ENCODE data around the gene SNX6.
"Not testable (repeated sequence)": the region's sequence is repeated elsewhere in the genome, so short reads cannot be mapped to it uniquely, and the experiment has no call there.

The SNX6 gene

DNA sequence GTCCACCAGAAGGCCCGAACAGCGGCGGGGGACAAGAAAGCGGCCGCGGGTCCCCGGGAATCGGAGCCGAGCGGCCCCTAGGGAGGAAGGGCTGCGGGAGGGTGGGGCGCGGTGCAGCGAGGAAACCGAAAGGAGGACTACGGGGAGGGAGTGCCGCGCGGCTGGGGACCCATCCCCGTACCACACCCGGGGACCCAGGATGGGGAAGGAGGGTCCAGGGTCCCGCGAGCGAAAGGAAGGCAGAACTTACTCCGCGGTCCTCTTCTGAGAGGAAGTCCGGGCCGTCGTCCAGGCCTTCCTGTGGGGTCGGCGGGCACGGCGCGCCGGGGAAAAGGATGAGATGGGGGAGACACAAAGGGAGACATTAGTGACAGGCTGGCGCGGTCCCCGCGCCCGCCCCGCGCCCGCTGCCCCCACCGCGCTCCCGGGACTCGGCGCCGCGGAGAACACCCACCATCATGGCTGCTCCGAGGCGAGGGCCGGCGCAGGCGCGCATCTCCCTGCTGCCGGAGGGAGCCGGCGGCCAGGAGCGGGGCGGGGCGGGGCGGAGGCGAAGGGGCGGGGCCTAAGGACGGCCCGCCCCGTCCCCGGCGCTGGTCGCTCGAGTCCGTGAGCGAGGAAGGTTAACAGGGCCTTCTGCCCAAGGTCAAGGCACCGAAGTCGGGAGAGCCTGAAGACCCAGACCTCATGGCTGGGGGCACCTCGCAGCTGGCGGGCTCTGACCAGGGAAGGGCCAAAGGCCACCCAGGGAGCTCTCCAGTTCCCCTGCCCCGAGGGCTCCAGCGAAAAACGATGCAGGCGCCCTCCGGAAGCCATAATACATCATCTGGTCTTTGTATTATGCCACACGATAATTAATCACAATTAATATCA, at the start of gene SNX6:
Gene SNX6, minus strand, starts transcription at position 492 of the 873 bp plus-strand sequence. Its CDS starts 32 bp downstream, at position 460.
- DNase-seq = peak; percentile 62

- no peak for DNase-seq
Measured at GRCh38 chr14:34678735-34679134, 48.8 kb upstream of the SNX6 start.

- DNase-seq = no peak
Measured at GRCh38 chr14:34678306-34678705, 48.4 kb upstream of the SNX6 start.

- no peak for DNase-seq
Measured at GRCh38 chr14:34676516-34677211, 46.7 kb upstream of the SNX6 start.

DNA sequence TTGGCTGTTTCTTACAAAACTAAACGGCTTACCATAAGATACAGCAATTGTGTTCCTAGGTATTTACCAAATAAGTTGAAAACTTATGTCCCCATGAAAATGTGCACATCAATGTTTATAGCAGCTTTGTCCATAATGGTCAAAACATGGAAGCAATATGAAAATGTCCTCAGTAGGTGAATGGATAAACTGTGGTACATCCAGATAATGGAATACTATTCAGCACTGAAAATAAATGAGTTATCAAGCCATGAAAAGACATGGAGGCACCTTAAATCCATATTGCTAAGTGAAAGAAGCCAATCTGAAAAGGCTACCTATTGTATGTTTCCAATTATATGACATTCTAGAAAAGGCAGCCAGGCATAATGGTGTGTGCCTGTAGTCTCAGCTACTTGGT, 43.8 kb upstream of the SNX6 start:
- no peak for DNase-seq

DNA sequence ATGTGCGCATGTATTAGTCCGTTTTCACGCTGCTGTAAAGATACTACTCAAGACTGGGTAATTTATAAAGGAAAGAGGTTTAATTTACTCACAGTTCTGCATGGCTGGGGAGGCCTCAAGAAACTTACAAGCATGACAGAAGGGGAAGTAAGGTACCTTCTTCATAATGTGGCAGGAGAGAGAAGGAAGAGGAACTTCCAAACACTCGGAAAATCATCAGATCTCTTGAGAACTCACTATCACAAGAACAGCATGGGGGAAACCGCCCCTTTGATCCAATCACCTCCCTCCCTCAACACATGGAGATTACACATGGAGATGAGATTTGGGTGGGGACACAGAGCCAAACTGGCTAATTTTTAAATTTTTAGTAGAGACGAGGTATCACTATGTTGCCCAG, 41.8 kb upstream of the SNX6 start:
- DNase-seq = no peak

DNA sequence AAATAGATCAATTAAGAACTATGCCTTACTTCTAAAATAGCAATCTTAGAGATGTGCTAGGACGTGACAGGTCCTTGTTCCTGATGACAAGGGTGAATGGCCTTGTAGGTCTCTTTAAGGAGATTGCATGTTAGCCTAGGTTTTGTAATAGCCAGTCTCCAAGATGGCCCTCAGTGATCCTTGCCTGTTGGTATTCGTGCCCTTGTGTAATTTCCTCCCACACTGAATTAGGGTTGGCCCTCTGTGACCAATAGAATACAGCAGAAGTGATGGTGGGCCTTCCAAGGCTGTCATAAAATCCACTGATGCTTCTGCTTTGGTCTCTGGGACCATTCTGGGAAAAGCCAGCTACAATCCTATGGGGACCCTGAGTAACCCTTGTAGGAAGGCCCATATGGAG, 38.2 kb upstream of the SNX6 start:
- DNase-seq = no peak

GRCh38 chr14:34667007-34667406, 37.1 kb upstream of the SNX6 start:
- DNase-seq = no peak

GRCh38 chr14:34665785-34666435, 36.0 kb upstream of the SNX6 start:
- no peak for DNase-seq

- DNase-seq = no peak
Measured at GRCh38 chr14:34662561-34663088, 32.7 kb upstream of the SNX6 start.

DNA sequence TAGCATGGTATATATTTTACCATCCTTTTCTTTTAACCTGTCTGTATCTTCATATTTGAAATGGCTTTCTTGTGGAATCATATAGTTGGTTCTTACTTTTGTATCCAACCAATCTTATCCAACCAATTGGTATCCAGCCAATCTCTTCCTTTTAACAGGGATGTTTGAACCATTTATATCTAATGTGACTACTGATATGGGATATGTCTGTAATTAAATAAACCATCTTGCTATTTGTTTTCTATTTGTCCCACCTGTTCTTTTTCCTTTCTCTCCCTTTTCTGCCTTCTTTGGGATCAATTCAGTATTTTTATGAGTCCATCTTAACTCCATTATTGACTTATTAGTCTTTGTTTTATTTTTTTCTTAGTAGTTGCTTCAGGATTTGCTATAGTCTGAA, 30.8 kb upstream of the SNX6 start:
- DNase-seq = no peak

DNA sequence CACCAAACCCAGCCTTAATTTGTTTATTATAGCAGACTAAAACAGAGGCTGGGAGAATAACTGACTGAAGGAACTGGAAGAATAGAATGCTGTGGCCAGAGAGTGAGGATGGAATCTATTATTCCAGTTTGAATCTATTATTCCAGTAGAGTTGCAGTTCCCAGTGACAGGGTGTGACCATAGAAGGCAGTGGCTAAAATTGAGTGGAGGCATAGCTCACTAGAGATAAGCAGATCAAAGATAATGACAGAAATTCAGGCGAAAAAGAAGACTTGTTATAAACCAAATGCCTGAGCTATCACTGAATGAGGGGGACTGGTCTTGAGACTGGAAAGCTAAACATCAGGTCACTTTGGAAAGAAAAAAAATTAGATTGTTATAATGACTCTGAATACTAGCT, 26.0 kb upstream of the SNX6 start:
- no peak for DNase-seq

GRCh38 chr14:34653073-34653472, 23.1 kb upstream of the SNX6 start:
- not testable (repeated sequence) for DNase-seq

GRCh38 chr14:34652348-34652747, 22.4 kb upstream of the SNX6 start:
- DNase-seq = not testable (repeated sequence)

DNA sequence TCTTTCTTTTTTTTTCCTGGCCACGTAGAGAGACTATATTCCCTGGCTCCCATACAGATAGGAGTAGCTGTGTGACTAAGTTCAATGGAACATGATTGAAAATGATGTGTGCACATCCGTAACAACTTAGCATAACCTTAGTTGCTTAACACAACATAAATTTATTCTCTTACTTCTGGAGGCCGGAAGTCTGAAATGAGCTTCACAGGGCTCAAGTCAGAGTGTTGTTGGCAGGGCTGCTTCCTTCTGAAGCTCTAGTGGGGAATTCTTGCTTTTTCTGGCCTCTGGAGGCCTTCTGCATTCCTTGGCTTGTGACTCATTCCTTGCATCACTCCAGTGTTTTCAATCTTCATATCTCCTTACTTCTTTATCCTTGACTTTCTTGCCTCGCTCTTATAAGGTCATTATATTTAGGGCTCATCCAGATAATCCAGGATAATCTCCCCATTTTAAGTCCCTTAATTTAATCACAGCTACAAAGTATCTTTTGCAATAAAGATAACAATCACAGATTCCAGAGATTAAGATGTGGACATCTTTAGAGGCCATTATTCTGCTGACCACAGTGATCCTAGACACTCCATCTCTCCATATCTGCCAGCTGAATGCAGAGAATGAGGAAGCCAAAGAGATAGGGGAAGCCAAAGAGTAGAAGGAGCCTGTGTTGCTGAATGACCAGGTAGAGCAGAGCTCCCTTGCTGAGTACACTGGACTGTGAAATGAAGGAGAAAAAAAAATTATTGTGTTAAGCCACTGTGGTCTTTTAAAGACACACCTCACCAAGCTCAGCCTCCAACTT, 21.0 kb upstream of the SNX6 start:
- no peak for DNase-seq

DNA sequence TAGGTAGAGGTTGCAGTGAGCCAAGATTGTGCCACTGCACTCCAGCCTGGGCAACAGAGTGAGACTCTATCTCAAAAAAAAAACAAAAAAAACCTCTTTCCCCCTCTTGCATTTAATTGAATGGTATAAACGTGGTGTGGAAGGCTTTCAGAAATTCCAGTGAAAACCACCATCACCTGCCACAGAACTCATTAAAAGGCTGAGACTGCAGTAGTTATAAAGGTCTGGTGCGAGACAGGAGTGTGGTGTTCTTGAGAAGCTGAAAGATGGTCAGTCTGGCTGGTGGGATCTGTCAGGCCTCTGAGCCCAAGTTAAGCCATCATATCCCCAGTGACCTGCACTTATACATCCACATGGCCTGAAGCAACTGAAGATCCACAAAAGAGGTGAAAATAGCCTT, 20.1 kb upstream of the SNX6 start:
- not testable (repeated sequence) for DNase-seq

DNA sequence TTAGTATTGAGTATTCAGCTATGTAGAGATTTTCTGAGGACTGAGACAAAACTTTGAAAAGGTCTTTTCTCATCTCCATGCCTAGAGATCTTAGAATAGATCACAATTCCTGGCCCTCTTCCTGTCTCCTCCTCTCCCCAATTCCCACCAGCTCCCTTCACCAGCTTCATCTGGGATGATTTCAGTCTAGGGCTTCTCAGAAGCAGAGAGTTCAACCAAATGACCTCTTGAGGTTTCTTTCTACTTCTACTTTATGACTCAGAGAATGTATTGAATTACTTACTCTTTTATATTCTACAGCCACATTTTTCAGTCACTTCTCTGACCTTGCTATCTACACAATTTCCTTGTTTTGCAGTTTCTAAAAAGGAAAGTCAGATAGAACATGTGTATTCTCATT, 19.4 kb upstream of the SNX6 start:
- no peak for DNase-seq

GRCh38 chr14:34646570-34647255, 16.8 kb upstream of the SNX6 start:
- no peak for DNase-seq

DNA sequence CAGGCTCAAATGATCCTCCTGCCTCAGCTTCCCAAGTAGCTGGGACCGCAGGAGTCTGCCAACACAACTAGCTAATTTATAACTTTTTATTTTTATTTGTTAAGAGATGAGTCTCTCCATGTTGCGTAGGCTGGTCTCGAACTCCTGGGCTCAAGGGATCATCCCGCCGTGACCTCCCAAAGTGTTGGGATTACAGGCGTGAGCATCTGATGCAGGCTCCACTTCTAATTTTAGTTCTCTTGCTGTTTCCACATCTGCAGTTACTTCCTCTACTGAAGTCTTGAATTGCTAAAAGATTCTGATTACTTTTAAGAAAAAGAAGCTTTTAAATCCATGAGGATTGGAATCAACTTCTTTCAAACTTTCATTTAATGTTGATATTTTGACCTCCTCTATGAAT, 13.4 kb upstream of the SNX6 start:
- no peak for DNase-seq

DNA sequence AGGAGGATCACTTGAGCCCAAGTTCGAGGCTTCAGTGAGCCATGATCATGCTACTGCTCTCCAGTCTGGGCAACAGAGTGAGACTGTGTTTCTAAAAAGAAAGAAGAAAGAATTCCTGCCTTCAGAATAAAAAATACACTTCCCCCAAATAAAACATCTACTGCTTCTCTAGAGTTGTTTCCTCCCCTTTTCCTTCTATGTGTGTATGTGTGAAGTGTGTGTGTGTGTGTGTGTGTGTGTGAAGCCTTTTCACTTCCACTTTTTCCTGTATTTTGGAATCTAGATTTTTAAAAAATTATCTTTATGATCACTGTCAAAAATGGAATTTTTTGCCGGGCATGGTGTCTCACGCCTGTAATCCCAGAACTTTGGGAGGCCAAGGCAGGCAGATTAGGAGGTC, 12.6 kb upstream of the SNX6 start:
- DNase-seq = no peak

DNA sequence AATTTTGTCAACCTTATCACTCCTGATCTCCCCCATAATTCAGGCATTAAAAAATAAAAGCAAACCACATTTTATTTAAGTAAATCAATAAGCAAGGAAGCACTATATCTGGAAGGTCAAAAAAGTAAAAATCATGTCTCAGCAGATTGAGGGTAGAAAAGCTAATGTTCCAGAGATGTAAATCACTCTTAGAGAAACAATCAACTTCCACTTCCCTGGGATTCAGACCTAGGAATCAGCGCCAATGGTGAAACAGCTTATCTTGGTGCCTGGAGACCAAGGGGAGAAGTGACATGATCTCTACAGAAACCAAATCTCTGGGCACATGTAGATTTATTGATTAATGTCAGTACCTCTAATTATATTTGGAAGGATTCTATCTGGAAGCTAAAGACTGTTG, 10.9 kb upstream of the SNX6 start:
- DNase-seq = no peak

DNA sequence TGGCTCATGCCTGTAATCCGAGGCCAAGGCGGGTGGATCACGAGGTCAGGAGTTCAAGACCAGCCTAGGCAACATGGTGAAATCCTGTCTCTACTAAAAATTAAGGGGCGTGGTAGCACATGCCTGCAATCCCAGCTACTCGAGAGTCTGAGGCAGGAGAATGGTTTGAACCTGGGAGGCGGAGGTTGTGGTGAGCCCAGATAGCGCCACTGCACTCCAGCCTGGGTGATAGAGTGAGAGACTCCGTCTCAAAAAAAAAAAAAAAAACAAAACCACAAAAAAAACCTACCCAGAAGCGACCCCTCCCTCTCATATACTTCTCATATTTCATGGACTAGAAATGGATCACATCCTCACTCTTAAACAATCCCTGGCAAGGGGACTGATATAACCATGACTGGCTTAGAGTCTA, 4.4 kb upstream of the SNX6 start:
- DNase-seq = not testable (repeated sequence)
